ENCODE results near the gene KIAA0513. TPM values are rescaled to one million over a fixed set of nuclear protein-coding genes. Genes with fewer than 3 reads are reported as not detected.
"Not testable (repeated sequence)": the region's sequence is repeated elsewhere in the genome, so short reads cannot be mapped to it uniquely, and the experiment has no call there.

KIAA0513 gene
- total RNA-seq, 1 donor from 2014 or later, result 16.3 TPM

DNA sequence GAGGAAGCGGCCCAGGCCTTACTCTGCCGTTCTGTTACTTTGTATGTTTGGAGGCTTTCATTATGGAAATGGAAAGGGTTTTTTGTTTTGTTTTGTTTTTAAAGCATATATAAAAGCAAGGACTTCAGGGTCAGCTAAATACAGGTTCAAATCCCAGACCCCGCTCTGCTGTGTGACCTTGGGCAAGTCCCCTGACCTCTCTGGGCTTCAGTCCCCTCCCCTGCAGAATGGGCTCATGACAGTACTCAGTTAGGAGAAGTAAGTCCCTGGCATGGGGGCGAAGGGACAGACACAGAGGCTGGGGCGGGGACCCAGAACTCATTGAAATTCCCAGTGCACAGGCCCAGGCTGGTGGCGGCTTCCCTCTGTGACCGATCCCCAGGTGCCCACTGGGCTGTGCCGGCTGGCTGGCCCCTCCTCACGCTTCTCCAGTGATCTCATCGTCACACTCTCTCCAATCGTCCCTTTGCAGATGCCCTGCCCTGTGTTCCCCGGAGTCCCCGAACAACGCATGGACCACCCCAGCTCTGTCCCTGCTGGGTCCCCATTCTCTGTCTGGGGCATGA is 85.7 kb downstream of the KIAA0513 start:
- no peak for DNase-seq (ENCODE audit: low spot score, unreplicated experiment)
- Mint-ChIP-seq H3K4me1 (ENCODE audit: low read depth) (peaks cover 3% of the 10 kb centered on the region), H3K36me3 (ENCODE audit: insufficient read depth) (no peaks in the 10 kb centered on the region), H3K27me3 (peaks cover 8% of the 10 kb centered on the region), H3K9me3 (ENCODE audit: low read depth) (no peaks in the 10 kb centered on the region), H3K4me3 (ENCODE audit: low read depth) (no peak overlapping the region), H3K27ac (peak overlapping the region; percentile 10)
- no peak for TF ChIP-seq CTCF (IDR thresholded peaks at IDR 0.05; ENCODE audit: unreplicated experiment)

DNA sequence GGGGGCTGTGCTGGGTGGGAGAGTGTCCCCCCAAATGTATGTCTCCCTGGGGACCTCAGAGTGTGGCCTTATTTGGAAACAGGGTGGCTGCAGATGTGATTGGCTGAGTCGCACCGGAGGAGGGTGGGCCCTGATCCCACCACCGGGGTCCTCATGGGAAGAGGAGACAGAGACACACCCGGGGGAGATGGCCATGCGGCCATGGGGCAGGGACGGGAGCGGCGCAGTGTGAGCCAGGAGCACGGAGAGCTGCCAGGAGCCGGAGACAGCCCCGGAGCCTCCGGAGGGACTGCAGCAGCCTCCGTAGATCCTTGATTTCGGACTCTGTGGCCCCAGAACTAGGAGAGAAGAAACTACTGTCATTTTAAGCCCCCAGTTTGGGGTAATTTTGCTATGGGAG is 86.3 kb downstream of the KIAA0513 start:
- Mint-ChIP-seq H3K4me1 (ENCODE audit: low read depth) (peaks cover 3% of the 10 kb centered on the region), H3K27ac (no peak overlapping the region), H3K27me3 (peaks cover 8% of the 10 kb centered on the region), H3K36me3 (ENCODE audit: insufficient read depth) (no peaks in the 10 kb centered on the region), H3K4me3 (ENCODE audit: low read depth) (no peak overlapping the region), H3K9me3 (ENCODE audit: low read depth) (no peaks in the 10 kb centered on the region)
- DNase-seq (ENCODE audit: low spot score, unreplicated experiment), result no peak
- TF ChIP-seq CTCF (IDR thresholded peaks at IDR 0.05; ENCODE audit: unreplicated experiment), result no peak

DNA sequence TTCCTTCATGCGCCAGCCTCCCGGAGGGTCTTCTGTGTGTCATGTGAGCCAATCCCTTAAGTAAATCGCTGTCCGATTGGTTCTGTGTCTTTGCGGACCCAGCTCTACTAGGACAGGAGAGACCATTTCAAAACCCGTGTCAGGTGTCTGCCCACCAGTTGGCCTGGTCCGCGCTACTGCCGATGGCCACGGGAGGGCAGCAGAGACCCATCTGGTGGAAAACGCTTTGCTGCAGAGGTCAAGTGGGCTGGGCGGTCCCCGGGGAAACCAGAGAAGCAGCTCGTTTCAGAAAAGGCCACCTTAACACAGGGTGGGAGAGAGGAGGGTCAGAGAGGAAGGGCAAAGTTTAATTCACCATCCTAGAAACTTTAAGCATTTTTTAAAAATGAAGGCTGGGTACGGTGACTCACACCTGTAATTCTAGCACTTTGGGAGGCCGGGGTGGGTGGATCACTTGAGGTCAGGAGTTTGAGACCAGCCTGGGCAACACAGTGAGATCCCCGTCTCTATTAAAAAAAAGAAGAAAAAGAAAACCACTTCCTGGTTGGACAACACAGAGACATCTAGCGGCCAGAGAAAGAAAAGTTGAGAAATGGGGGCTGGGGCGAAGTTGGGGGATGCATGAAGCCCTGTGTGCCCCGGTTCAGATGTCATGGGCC is 87.4 kb downstream of the KIAA0513 start:
- Mint-ChIP-seq H3K27me3 (peaks cover 8% of the 10 kb centered on the region), H3K27ac (no peak overlapping the region), H3K36me3 (ENCODE audit: insufficient read depth) (no peaks in the 10 kb centered on the region), H3K4me1 (ENCODE audit: low read depth) (peaks cover 3% of the 10 kb centered on the region), H3K4me3 (ENCODE audit: low read depth) (no peak overlapping the region), H3K9me3 (ENCODE audit: low read depth) (no peaks in the 10 kb centered on the region)
- peak; percentile 95 for DNase-seq (ENCODE audit: low spot score, unreplicated experiment)
- TF ChIP-seq CTCF (IDR thresholded peaks at IDR 0.05; ENCODE audit: unreplicated experiment), result peak; percentile 92

DNA sequence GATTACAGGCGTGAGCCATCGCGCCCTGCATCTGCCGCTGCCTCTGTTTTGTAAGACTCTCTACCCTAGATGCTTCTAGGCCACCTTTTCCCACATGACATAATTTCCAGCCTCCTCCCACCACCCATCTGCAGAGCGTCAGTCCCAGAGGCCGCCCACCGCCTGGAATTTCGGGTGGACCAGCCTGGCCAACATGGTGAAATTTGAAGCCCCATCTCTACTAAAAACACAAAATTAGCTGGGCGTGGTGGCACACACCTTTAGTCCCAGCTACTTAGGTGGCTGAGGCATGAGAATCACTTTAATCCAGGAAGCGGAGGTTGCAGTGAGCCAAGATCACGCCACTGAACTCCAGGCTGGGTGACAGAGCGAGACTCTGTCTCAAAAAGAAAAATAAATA is 89.8 kb downstream of the KIAA0513 start:
- Mint-ChIP-seq H3K4me1 (ENCODE audit: low read depth) (peaks cover 2% of the 10 kb centered on the region), H3K27ac (no peak overlapping the region), H3K36me3 (ENCODE audit: insufficient read depth) (no peaks in the 10 kb centered on the region), H3K9me3 (ENCODE audit: low read depth) (no peaks in the 10 kb centered on the region), H3K4me3 (ENCODE audit: low read depth) (no peak overlapping the region), H3K27me3 (peaks cover 8% of the 10 kb centered on the region)
- no peak for DNase-seq (ENCODE audit: low spot score, unreplicated experiment)
- TF ChIP-seq CTCF (IDR thresholded peaks at IDR 0.05; ENCODE audit: unreplicated experiment), result no peak

DNA sequence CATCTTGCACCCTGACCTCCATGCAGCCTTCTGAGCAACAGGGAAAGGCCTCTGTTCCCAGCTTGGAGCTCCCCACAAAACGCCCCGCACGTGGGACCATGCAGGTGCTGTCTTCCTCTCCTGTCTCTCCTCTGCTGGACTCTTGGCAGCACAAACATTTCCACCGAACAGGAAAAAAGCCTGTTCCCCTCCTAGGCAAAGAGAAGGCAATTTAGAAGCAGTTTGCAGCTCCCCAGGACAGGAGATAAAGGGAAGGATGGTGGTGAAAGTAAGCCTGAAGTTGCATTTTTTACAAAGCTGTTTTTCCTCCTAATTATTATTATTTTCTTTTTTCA is 92.4 kb downstream of the KIAA0513 start:
- no peak for TF ChIP-seq CTCF (IDR thresholded peaks at IDR 0.05; ENCODE audit: unreplicated experiment)
- Mint-ChIP-seq H3K27me3 (peaks cover 5% of the 10 kb centered on the region), H3K27ac (no peak overlapping the region), H3K4me1 (ENCODE audit: low read depth) (no peaks in the 10 kb centered on the region), H3K4me3 (ENCODE audit: low read depth) (no peak overlapping the region), H3K9me3 (ENCODE audit: low read depth) (no peaks in the 10 kb centered on the region), H3K36me3 (ENCODE audit: insufficient read depth) (no peaks in the 10 kb centered on the region)
- DNase-seq (ENCODE audit: low spot score, unreplicated experiment), result no peak

DNA sequence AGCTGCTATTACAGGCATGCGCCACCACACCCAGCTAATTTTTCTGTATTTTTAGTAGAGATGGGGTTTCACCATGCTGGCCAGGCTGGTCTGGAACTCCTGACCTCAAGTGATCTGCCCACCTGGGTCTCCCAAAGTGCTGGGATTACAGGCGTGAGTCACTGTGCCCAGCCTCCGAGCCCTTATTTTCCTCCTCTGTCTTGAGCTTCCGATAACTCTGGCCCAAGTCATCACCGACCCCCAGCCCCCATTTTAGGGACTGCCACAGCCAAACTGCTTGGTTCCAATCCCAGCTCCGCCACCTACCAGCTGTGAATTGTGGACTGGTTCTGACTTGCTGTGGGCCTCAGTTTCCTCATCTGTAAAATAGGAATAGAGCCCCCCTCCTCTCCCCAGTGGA is 95.8 kb downstream of the KIAA0513 start:
- H3K27ac Mint-ChIP-seq; H3K36me3 Mint-ChIP-seq (ENCODE audit: insufficient read depth); H3K4me3 Mint-ChIP-seq (ENCODE audit: low read depth): not testable (repeated sequence)

More for the DNA sequence above, 95.8 kb downstream of the KIAA0513 start:
- not testable (repeated sequence) for H3K4me1 Mint-ChIP-seq (ENCODE audit: low read depth); H3K9me3 Mint-ChIP-seq (ENCODE audit: low read depth); DNase-seq (ENCODE audit: low spot score, unreplicated experiment)
- peaks cover 16% of the 10 kb centered on the region for H3K27me3 Mint-ChIP-seq

Measured in progenitor cell of endocrine pancreas (in vitro differentiated cells).